Fibroblast of skin of scalp (primary cell): Measurements from ENCODE around the gene WNT8B. TPM values are rescaled to one million over a fixed set of nuclear protein-coding genes. Genes with fewer than 3 reads are reported as not detected.

Source experiments
- DNase-seq: peaks from one replicate; pipeline ENCODE4 v3.0.0-alpha.2; 2013
- polyA plus RNA-seq, 2 experiments: library from polyadenylated mRNA; unstranded; fragments of 120-200 nt; gene quantifications; one replicate each; pipeline ENCODE4 v1.2.1, GENCODE V29; 2013; ENCODE audit not compliant: insufficient read length in 2 of 2

The WNT8B gene
- polyA plus RNA-seq (2013, experiment 1 of 2; ENCODE audit: insufficient read length): not detected
- not detected for polyA plus RNA-seq (2013, experiment 2 of 2; ENCODE audit: insufficient read length)

- DNase-seq: no peak
Observed at GRCh38 chr10:100462709-100463108, at the start of gene WNT8B. Gene WNT8B (plus strand): TSS chr10:100463009. CDS start chr10:100463169, 160 bp downstream.

- no peak for DNase-seq
Observed at GRCh38 chr10:100413173-100413572, 49.6 kb upstream of the WNT8B start.

GRCh38 chr10:100419911-100420449 is 42.8 kb upstream of the WNT8B start:
- DNase-seq: no peak

- no peak for DNase-seq
Observed at GRCh38 chr10:100427374-100427773, 35.4 kb upstream of the WNT8B start.

GRCh38 chr10:100433253-100434240 is 29.3 kb upstream of the WNT8B start:
- DNase-seq: peak; percentile 90

GRCh38 chr10:100436255-100436654 is 26.6 kb upstream of the WNT8B start:
- no peak for DNase-seq

GRCh38 chr10:100438674-100439315 is 24.0 kb upstream of the WNT8B start:
- no peak for DNase-seq

- no peak for DNase-seq
Observed at GRCh38 chr10:100442548-100442947, 20.3 kb upstream of the WNT8B start.

- DNase-seq: peak; percentile 6
Observed at GRCh38 chr10:100446130-100446761, 16.6 kb upstream of the WNT8B start.

- no peak for DNase-seq
Observed at GRCh38 chr10:100447663-100448062, 15.1 kb upstream of the WNT8B start.

GRCh38 chr10:100448951-100449350 is 13.9 kb upstream of the WNT8B start:
- DNase-seq: no peak

GRCh38 chr10:100468322-100468721 is 5.5 kb downstream of the WNT8B start:
- DNase-seq: no peak

- DNase-seq: peak; percentile 23
Observed at GRCh38 chr10:100468978-100469377, 6.2 kb downstream of the WNT8B start.

GRCh38 chr10:100469756-100470155 is 6.9 kb downstream of the WNT8B start:
- DNase-seq: no peak

GRCh38 chr10:100470367-100470766 is 7.6 kb downstream of the WNT8B start:
- DNase-seq: peak; percentile 41

GRCh38 chr10:100477970-100478369 is 15.2 kb downstream of the WNT8B start:
- no peak for DNase-seq

- no peak for DNase-seq
Observed at GRCh38 chr10:100479037-100479436, 16.2 kb downstream of the WNT8B start.

GRCh38 chr10:100480002-100480401 is 17.2 kb downstream of the WNT8B start:
- DNase-seq: no peak

- DNase-seq: peak; percentile 83
Observed at GRCh38 chr10:100481462-100482081, 18.8 kb downstream of the WNT8B start.

GRCh38 chr10:100482181-100482833 is 19.5 kb downstream of the WNT8B start:
- peak; percentile 59 for DNase-seq

- DNase-seq: no peak
Observed at GRCh38 chr10:100482834-100483185, 20.0 kb downstream of the WNT8B start.
